Heart right ventricle (tissue), 16 donors: Measurements from ENCODE around the gene TRNP1. TPM values are rescaled to one million over a fixed set of nuclear protein-coding genes. Genes with fewer than 3 reads are reported as not detected.

Experiments
- ATAC-seq, 8 donors: fragments of 200-7000 bp; cut with Tn5 transposase; one replicate each; pipeline ENCODE4 v1.9.1; 2020; ENCODE audit warnings: mild to moderate bottlenecking in 8 of 8, moderate library complexity in 8 of 8, moderate number of reproducible peaks in 1 of 8
- DNase-seq, 2 donors: peaks; one replicate each; pipeline ENCODE4 v3.0.0-alpha.2; 2020
- H3K27ac ChIP-seq, 10 donors: fragments of 200-600 bp; sonication (generic) in 2 of 10; one replicate each; pipeline versions ENCODE4 v1.5.0 to v1.8.0; 2020 to 2022; ENCODE audit warnings: mild to moderate bottlenecking in 3 of 10
- H3K27me3 ChIP-seq, 7 donors: fragments of 200-600 bp; one replicate each; pipeline ENCODE4 v1.8.0; 2021 to 2022; ENCODE audit warnings: mild to moderate bottlenecking in 2 of 7
- H3K36me3 ChIP-seq, 9 donors: fragments of 200-600 bp; sonication (generic) in 1 of 9; one replicate each; pipeline versions ENCODE4 v1.5.0 to v1.8.0; 2020 to 2022; ENCODE audit warnings: mild to moderate bottlenecking in 2 of 9
- H3K4me1 ChIP-seq, 9 donors: fragments of 200-600 bp; sonication (generic) in 1 of 9; one replicate each; pipeline versions ENCODE4 v1.5.0 to v1.8.0; 2020 to 2022; ENCODE audit warnings: mild to moderate bottlenecking in 4 of 9
- H3K4me3 ChIP-seq, 10 donors: fragments of 200-600 bp; sonication (generic) in 2 of 10; one replicate each; pipeline versions ENCODE4 v1.5.0 to v1.8.0; 2020 to 2022; ENCODE audit warnings: mild to moderate bottlenecking in 7 of 10, moderate library complexity in 2 of 10
- H3K9me3 ChIP-seq, 11 donors: fragments of 200-600 bp in 10 of 11; sonication (generic) in 2 of 11; one replicate each; pipeline versions ENCODE4 v1.5.0 to v1.8.0; 2013 to 2022; ENCODE audit warnings: mild to moderate bottlenecking in 2 of 11, control low read depth in 1 of 11, moderate library complexity in 1 of 11
- CTCF ChIP-seq, 9 donors: fragments of 200-600 bp; sonication (generic) in 2 of 9; IDR thresholded peaks; one replicate each; pipeline versions ENCODE4 v1.5.0 to v1.8.0; 2021 to 2022; ENCODE audit warnings: antibody characterized with exemption in 9 of 9, mild to moderate bottlenecking in 5 of 9, moderate library complexity in 1 of 9
- WGBS, 2 donors: extraction: QIAGEN DNeasy Blood & Tissue Kit; methylation state at CpG; one replicate each; pipeline ENCODE4 v1.1.7; 2013; ENCODE audit warnings: inconsistent platforms in 1 of 2; 5-methylcytosine and 5-hydroxymethylcytosine counted together
- intact Hi-C, 10 donors: fragments of 100-400 bp; cut with DNase I; formaldehyde crosslinking; loops; one replicate each; pipeline versions ENCODE4 v1.11.1 to v1.14.2; 2022
- polyA plus RNA-seq, 2 donors: library from polyadenylated mRNA; stranded (reverse); fragments of 200-250 nt; gene quantifications; one replicate each; pipeline ENCODE4 v1.2.3, GENCODE V29; 2013
- total RNA-seq, 10 donors: library from RNA; stranded (reverse); fragmentation: NEBNext Ultra II Directional in 3 of 10; extraction: Animal tissue kit (Norgen Biotek cat#: 25700) in 3 of 10; gene quantifications; one replicate each; pipeline versions ENCODE4 v1.2.1 to v1.2.4, GENCODE V29; 2021 to 2023
- donor health status: Arrhythmogenic right ventricular cardiomyopathy.
- donor health status: ischemic (EF 13 %, LVEDD 7.1; RV severe dilation, severe dysfunction).
- donor health status: healthy with polysubstance abuse.
- donor health status: DM: no; HTN: yes; CAD: no.
- donor health status: DM: no; HTN: no; CAD: no.
- donor health status: ischemic (EF 25% LVEDD 6.9; RV normal size, moderate dysfunction).
- donor health status: ischemic (EF 25% LVEDD 5.7; RV mildly dilated, moderate dysfunction).
- donor health status: healthy.
- donor health status: DM: yes; HTN: yes; CAD: no.
- donor health status: Ischemic cardiomyopathy.
- donor health status: ischemic (EF 35%, LVEDD 5.7; RV mildly dilated, moderate dysfunction).
- donor health status: nonischemic (EF 11% LVEDD 7.7; RV severe dilation, severe dysfunction).
- donor health status: DM: yes; HTN: yes; CAD: no.
- donor health status: PGD.
- donor health status: ischemic (EF 29% LVEDD 5.4; RV normal size, mild dysfunction).
- donor health status: nonischemic (EF 23%, LVEDD 6.1; RV moderate dilation, normal function).

Gene TRNP1
- total and polyA plus RNA-seq, 12 donors = 11.9 to 48.6 (median 22.3) TPM

GRCh38 chr1:27036718-27037117 lies 43.2 kb downstream of the TRNP1 start:
- no peaks in the 10 kb centered on the region for H3K36me3 ChIP-seq
- H3K27me3 ChIP-seq = no peaks in the 10 kb centered on the region
- no peak overlapping the region for H3K27ac ChIP-seq
- intact Hi-C loops = no loop called here
- H3K4me1 ChIP-seq = peaks cover 0 to 18% (median 5%) of the 10 kb centered on the region in 9 donors
- no peak overlapping the region for H3K4me3 ChIP-seq
- ATAC-seq (no peak), DNase-seq (no peak)
- no peak for TF ChIP-seq CTCF (IDR thresholded peaks at IDR 0.05)
- 93 to 100% methylated on average over 1 of the region's 1 CpG for WGBS, 2 donors
- H3K9me3 ChIP-seq = no peaks in the 10 kb centered on the region

GRCh38 chr1:27037518-27037917 lies 44.0 kb downstream of the TRNP1 start:
- Histone ChIP-seq H3K27me3 (no peaks in the 10 kb centered on the region), H3K9me3 (no peaks in the 10 kb centered on the region), H3K27ac (no peak overlapping the region), H3K4me3 (no peak overlapping the region), H3K4me1 (peaks cover 0 to 12% (median 0%) of the 10 kb centered on the region in 9 donors), H3K36me3 (no peaks in the 10 kb centered on the region)
- 78 to 80% methylated on average over 10 of the region's 10 CpGs for WGBS, 2 donors
- ATAC-seq = no peak
- intact Hi-C loops = no loop called here
- no peak for TF ChIP-seq CTCF (IDR thresholded peaks at IDR 0.05)
- DNase-seq = no peak

GRCh38 chr1:27038020-27038419 lies 44.5 kb downstream of the TRNP1 start:
- ATAC-seq = no peak

GRCh38 chr1:27042670-27043069 lies 49.2 kb downstream of the TRNP1 start:
- 74 to 82% methylated on average over 7 of the region's 7 CpGs for WGBS, 2 donors
- intact Hi-C loops = loop anchor here in 9 of 10 donors (5.0 to 10.0 kb wide), 7 partner anchors 45 to 352 kb away; partner anchors contain the start of gene GPR3 (in 2 of the 9)
- Histone ChIP-seq H3K27ac (no peak overlapping the region), H3K4me1 (peaks cover 0 to 31% (median 18%) of the 10 kb centered on the region in 9 donors), H3K27me3 (peaks cover 0 to 5% (median 0%) of the 10 kb centered on the region in 7 donors), H3K4me3 (no peak overlapping the region), H3K36me3 (no peaks in the 10 kb centered on the region), H3K9me3 (no peaks in the 10 kb centered on the region)
- DNase-seq (no peak), ATAC-seq (no peak)
- TF ChIP-seq CTCF (IDR thresholded peaks at IDR 0.05) = no peak

More at GRCh38 chr1:27038020-27038419, 44.5 kb downstream of the TRNP1 start:
- no peak for TF ChIP-seq CTCF (IDR thresholded peaks at IDR 0.05)
- H3K36me3 ChIP-seq = no peaks in the 10 kb centered on the region
- no peaks in the 10 kb centered on the region for H3K9me3 ChIP-seq
- intact Hi-C loops = no loop called here
- no peak overlapping the region for H3K27ac ChIP-seq
- H3K4me1 ChIP-seq = peaks cover 0 to 11% (median 0%) of the 10 kb centered on the region in 9 donors
- 74 to 78% methylated on average over 7 of the region's 7 CpGs for WGBS, 2 donors
- no peaks in the 10 kb centered on the region for H3K27me3 ChIP-seq
- DNase-seq = no peak
- H3K4me3 ChIP-seq = no peak overlapping the region
